Muscle of leg (tissue), 11 donors: ENCODE data around the gene APBA1. TPM values are rescaled to one million over a fixed set of nuclear protein-coding genes. Genes with fewer than 3 reads are reported as not detected.
A peak's percentile ranks its signal among the peaks of the same experiment; 100 is the strongest.

Source experiments
- DNase-seq: peaks from one replicate; pipeline ENCODE4 v3.0.0; 2013
- H3K27ac ChIP-seq: one replicate; pipeline ENCODE4 v1.5.1; 2013; ENCODE audit warnings: mild to moderate bottlenecking, low read length, control low read depth
- H3K27me3 ChIP-seq: one replicate; pipeline ENCODE4 v1.6.1; 2013; ENCODE audit warnings: low read length; ENCODE audit not compliant: control insufficient read depth, insufficient read depth
- H3K36me3 ChIP-seq: one replicate; pipeline ENCODE4 v1.6.1; 2013; ENCODE audit warnings: low read length; ENCODE audit not compliant: control insufficient read depth, insufficient read depth
- H3K4me1 ChIP-seq: one replicate; pipeline ENCODE4 v1.6.1; 2013; ENCODE audit warnings: low read length; ENCODE audit not compliant: control insufficient read depth, insufficient read depth
- H3K4me3 ChIP-seq: one replicate; pipeline ENCODE4 v1.5.1; 2013; ENCODE audit warnings: low read length, control low read depth
- H3K9me3 ChIP-seq: replicated peaks from 2 replicates; pipeline ENCODE4 v1.6.1; 2013; ENCODE audit warnings: low read depth, low read length; ENCODE audit not compliant: control insufficient read depth
- WGBS: methylation state at CpG from one replicate; pipeline ENCODE4 v1.1.5; 2013; ENCODE audit warnings: missing lambda C conversion rate; ENCODE audit not compliant: insufficient coverage; 5-methylcytosine and 5-hydroxymethylcytosine counted together
- polyA plus RNA-seq, 8 donors: library from polyadenylated mRNA; unstranded; fragments of 120-200 nt; gene quantifications; one replicate each; pipeline versions ENCODE4 v1.2.1 to v1.2.3, GENCODE V29; 2013; ENCODE audit warnings: inconsistent platforms in 1 of 8, low replicate concordance in 1 of 8; ENCODE audit not compliant: insufficient read length in 8 of 8, insufficient read depth in 1 of 8
- total RNA-seq: library from RNA; stranded (reverse); fragments of 120-200 nt; gene quantifications from one replicate; pipeline ENCODE4 v1.2.4, GENCODE V29; 2013

Gene APBA1
- total and polyA plus RNA-seq, 9 donors, result 5.3 to 13.3 (median 7.8) TPM

- Histone ChIP-seq H3K9me3 (no peaks in the 10 kb centered on the region), H3K27me3 (no peaks in the 10 kb centered on the region), H3K27ac (no peak overlapping the region), H3K4me1 (no peaks in the 10 kb centered on the region), H3K4me3 (no peak overlapping the region), H3K36me3 (no peaks in the 10 kb centered on the region)
- no peak for DNase-seq
- 97% methylated on average over 23 of the region's 23 CpGs for WGBS
Observed at GRCh38 chr9:69515810-69516209, 156.4 kb downstream of the APBA1 start.

- no peak for DNase-seq
- Histone ChIP-seq H3K36me3 (no peaks in the 10 kb centered on the region), H3K27me3 (no peaks in the 10 kb centered on the region), H3K27ac (no peak overlapping the region), H3K9me3 (no peaks in the 10 kb centered on the region), H3K4me3 (no peak overlapping the region), H3K4me1 (no peaks in the 10 kb centered on the region)
- no CpG with 5 or more reads among the region's 3 CpGs for WGBS
Observed at GRCh38 chr9:69513141-69513820, 158.9 kb downstream of the APBA1 start.

GRCh38 chr9:69504058-69504457, 168.1 kb downstream of the APBA1 start:
- Histone ChIP-seq H3K4me1 (no peaks in the 10 kb centered on the region), H3K9me3 (no peaks in the 10 kb centered on the region), H3K36me3 (no peaks in the 10 kb centered on the region), H3K4me3 (no peak overlapping the region), H3K27ac (no peak overlapping the region), H3K27me3 (no peaks in the 10 kb centered on the region)
- WGBS, result no CpG with 5 or more reads among the region's 1 CpG
- DNase-seq, result no peak

- Histone ChIP-seq H3K4me1 (peaks cover 3% of the 10 kb centered on the region), H3K4me3 (no peak overlapping the region), H3K27ac (no peak overlapping the region), H3K9me3 (no peaks in the 10 kb centered on the region), H3K27me3 (no peaks in the 10 kb centered on the region), H3K36me3 (no peaks in the 10 kb centered on the region)
- DNase-seq, result no peak
- 100% methylated on average over 1 of the region's 4 CpGs for WGBS
Observed at GRCh38 chr9:69502671-69503301, 169.4 kb downstream of the APBA1 start.

GRCh38 chr9:69500896-69501295, 171.3 kb downstream of the APBA1 start:
- Histone ChIP-seq H3K27me3 (no peaks in the 10 kb centered on the region), H3K36me3 (no peaks in the 10 kb centered on the region), H3K9me3 (no peaks in the 10 kb centered on the region), H3K4me1 (peaks cover 5% of the 10 kb centered on the region), H3K4me3 (no peak overlapping the region), H3K27ac (no peak overlapping the region)
- WGBS, result 54% methylated on average over 3 of the region's 6 CpGs
- peak; percentile 58 for DNase-seq

- no peaks in the 10 kb centered on the region for H3K27me3 ChIP-seq
- no peaks in the 10 kb centered on the region for H3K9me3 ChIP-seq
- no peak for DNase-seq
- H3K4me1 ChIP-seq, result peaks cover 7% of the 10 kb centered on the region
- H3K4me3 ChIP-seq, result no peak overlapping the region
- no peak overlapping the region for H3K27ac ChIP-seq
- no peaks in the 10 kb centered on the region for H3K36me3 ChIP-seq
- 74% methylated on average over 3 of the region's 4 CpGs for WGBS
Observed at GRCh38 chr9:69499959-69500358, 172.2 kb downstream of the APBA1 start.

- Histone ChIP-seq H3K27me3 (no peaks in the 10 kb centered on the region), H3K36me3 (no peaks in the 10 kb centered on the region), H3K4me1 (peaks cover 7% of the 10 kb centered on the region), H3K27ac (no peak overlapping the region), H3K4me3 (no peak overlapping the region), H3K9me3 (no peaks in the 10 kb centered on the region)
- 60% methylated on average over 2 of the region's 6 CpGs for WGBS
- no peak for DNase-seq
Observed at GRCh38 chr9:69499407-69499806, 172.8 kb downstream of the APBA1 start.

- no peaks in the 10 kb centered on the region for H3K27me3 ChIP-seq
- H3K9me3 ChIP-seq, result no peaks in the 10 kb centered on the region
- H3K4me1 ChIP-seq, result peaks cover 7% of the 10 kb centered on the region
- no CpG with 5 or more reads among the region's 3 CpGs for WGBS
- no peaks in the 10 kb centered on the region for H3K36me3 ChIP-seq
- H3K27ac ChIP-seq, result no peak overlapping the region
- DNase-seq, result no peak
- H3K4me3 ChIP-seq, result no peak overlapping the region
Observed at GRCh38 chr9:69498470-69498869, 173.7 kb downstream of the APBA1 start.

- peaks cover 7% of the 10 kb centered on the region for H3K4me1 ChIP-seq
- no peak overlapping the region for H3K4me3 ChIP-seq
- no peaks in the 10 kb centered on the region for H3K36me3 ChIP-seq
- H3K27me3 ChIP-seq, result no peaks in the 10 kb centered on the region
- 70% methylated on average over 1 of the region's 4 CpGs for WGBS
- DNase-seq, result peak; percentile 29
- no peaks in the 10 kb centered on the region for H3K9me3 ChIP-seq
- no peak overlapping the region for H3K27ac ChIP-seq
Observed at GRCh38 chr9:69497816-69498215, 174.4 kb downstream of the APBA1 start.

- peaks cover 7% of the 10 kb centered on the region for H3K4me1 ChIP-seq
- DNase-seq, result no peak
- no peaks in the 10 kb centered on the region for H3K9me3 ChIP-seq
- no peaks in the 10 kb centered on the region for H3K36me3 ChIP-seq
- no peak overlapping the region for H3K4me3 ChIP-seq
- H3K27me3 ChIP-seq, result no peaks in the 10 kb centered on the region
- no peak overlapping the region for H3K27ac ChIP-seq
- 80% methylated on average over 1 of the region's 4 CpGs for WGBS
Observed at GRCh38 chr9:69496846-69497450, 175.2 kb downstream of the APBA1 start.
